HG03196 (cell line): ENCODE measurements around the gene DCAF15.
A peak's percentile ranks its signal among the peaks of the same experiment; 100 is the strongest.

Experiments used
- ATAC-seq: cut with Tn5 transposase; IDR thresholded peaks from one replicate; pipeline ENCODE4 v1.9.1; 2021; ENCODE audit not compliant: unreplicated experiment

Gene DCAF15

DNA sequence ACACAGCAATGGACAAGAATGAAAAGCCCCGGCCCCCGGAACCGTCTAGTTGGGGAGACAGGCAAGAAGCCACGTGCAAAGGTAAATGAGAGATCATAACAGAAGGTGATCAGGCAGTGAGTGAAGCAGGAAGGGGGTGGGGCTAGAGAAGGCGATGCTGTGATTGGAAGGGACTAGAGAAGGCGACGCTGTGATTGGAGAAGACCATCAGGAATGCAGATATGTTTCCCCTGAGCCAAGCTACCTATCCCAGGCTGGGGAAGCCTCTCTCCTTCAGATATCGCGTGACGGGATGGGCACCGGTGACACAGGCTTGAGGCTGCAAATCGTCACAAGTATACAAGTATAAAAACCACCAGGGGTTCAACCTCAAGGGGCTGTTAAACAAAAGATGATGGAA lies 21.8 kb downstream of the DCAF15 start:
- ATAC-seq: no peak

DNA sequence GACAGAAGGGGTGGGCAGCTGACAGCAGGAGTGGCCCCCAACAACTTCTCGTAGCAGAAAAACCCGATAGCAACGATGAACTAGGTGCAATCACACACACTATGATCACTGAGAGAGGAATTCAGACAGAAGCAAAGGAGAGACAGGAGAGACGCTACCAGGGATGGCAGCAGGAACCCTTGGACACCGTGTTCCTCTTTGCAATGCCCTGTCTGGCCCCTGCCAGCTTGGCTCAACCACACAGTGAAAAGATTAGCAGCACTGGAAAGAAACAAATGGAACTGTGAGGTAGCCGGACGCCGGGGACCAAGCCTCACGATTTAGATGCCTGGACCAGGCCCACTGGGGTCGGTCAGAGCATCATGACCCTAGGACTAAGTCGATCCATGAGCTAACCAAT lies 23.6 kb downstream of the DCAF15 start:
- no peak for ATAC-seq

DNA sequence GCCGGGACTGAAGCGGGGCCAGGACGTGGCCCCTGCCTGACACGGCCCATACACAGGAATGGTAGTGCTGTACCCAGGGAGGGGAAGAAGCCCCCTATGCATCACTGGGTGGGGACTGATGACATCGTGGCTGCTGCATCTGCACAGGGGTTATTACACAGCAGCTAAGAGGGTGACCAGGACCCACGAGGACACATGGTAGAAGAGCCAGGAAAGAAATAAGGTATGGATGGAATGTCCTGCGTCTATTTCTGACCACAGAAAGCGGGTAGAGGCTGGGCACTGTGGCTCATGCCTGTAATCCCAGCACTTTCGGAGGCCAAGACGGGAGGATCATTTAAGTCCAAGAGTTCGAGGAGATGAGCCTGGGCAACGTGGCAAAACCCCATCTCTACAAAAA lies 24.1 kb downstream of the DCAF15 start:
- ATAC-seq: no peak

DNA sequence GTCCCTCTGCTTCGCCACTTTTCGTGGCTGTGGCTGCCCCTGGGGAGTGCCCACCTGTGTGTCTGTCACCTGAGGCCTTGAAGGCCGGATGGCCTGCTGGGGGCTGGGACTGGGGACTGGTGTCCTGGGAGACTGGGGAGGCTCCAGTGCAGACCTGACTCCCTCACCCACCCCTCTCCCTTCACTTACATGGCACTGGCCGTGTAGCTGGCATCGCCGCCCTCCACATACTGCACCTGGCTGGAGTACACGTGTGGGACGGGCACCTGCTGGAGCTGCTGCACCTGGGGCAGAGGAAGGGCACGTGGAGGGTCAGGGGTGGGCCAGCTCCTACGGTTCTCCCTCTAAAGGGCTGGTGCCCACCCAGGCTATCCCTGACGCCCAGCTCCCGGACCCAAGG lies 25.5 kb downstream of the DCAF15 start:
- no peak for ATAC-seq

DNA sequence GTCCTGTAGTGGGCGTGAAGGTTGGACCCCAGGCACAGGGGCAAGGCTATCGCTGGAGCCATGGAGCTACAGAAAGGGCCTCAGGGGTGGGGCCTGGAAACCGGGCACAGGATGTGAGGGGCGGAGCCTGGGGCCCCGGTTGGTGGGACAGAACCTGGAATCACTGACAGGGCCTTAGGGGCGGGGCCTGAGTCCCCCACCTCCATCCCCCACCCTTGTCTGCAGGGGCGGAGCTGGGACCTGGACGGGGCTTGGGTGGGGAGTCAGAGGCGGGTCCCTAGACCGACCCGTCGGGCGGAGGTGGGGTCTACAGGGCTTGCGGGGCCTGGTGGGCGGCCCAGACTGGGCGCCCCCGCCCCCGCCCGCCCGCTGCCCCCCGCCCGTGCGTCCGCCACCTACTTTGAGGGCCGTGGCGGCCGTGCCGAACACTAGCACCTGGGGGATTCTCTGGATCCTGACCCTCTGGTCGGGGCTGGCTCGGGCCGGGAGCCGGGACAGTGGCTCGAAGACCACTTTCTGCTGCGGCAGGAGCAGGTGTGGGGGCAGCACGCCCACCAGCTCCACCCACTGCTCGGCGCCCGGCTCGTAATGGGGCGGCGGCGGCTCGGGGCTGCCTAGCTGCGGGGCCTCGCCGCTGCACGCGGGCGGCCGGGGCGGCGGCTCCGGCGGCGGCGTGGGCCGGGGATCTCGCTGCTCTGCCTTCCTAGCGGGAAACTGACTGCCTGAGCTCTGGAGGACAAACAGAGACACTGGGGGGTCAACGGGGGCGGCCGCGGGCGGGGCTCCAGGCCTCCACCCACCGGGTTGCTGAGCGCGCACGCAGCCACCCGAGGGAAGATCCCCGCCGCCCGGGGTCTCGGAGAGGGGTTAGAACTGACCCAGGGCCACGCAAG lies 26.3 kb downstream of the DCAF15 start:
- no peak for ATAC-seq

DNA sequence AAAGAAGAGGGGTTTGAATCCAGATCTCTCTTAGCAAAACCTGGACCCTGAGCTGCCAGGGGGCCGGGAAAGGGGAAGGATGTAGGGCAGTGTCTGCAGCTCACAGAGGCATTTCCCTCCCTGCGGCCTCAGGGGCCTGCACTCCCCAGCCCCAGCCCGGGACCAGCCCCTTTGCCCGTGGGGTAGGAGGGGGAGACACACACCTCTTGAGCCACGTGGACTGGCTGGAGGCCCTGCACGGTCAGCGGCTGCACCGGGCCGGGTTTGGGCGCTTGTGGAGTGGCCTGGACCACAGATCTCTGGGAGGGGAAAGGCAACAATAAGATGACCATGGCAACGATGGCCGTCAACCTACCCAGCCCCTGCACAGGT lies 26.9 kb downstream of the DCAF15 start:
- ATAC-seq: no peak

DNA sequence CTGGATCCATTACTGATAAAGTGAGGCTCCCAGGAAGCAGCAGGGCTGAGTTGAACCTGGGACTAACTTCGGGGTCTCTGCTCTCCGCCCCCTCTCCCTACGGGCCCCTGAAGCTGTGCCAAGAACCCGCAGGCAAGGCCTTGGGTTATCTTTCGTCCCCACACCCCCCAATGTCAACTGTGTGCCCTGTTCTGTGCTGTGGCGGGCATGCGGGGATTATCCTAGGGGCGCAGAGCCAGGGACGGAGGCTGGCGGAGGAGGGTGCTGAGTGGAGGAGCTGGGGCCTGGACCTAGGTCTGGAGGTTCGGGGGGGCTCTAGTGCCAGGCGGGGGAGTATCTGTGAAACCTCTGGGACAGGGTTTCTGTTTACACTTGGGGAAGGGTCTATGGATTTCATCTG lies 27.4 kb downstream of the DCAF15 start:
- no peak for ATAC-seq

DNA sequence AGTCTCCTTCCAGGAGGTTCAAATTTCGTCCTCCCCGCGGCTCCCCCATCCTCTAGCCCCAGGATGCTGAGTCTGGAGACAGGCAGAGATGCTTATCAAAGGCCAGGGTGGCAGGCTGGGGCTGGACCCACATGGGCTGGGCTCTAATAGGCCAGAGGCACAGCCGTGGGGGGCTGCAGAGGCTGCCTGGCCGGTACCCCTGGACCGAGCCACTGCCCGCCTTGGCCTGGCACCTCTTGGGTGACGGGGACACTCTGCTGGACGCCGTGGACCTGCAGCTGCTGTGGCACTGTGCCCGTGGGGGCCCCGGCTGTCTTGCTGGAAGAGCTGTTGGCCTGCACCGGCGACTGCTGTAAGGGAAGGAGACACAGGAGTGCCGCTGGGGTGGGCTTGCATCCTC lies 28.0 kb downstream of the DCAF15 start:
- no peak for ATAC-seq

DNA sequence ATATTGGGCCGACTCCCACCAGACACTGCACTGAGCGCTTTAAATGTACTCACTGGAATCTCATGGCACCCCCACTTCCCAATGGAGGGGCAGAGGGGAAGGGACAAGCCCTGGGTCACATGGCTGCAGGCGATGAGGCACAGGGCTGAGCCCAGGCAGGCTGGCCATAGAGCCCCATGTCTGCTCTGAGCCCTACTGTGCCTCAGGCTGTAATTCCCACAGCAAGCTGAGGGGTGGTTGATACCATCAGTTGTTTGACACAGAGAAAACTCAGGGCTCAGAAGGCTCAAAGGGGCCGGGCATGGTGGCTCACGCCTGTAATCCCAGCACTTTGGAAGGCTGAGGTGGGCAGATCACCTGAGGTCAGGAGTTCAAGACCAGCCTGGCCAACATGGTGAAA lies 28.7 kb downstream of the DCAF15 start:
- ATAC-seq: no peak

DNA sequence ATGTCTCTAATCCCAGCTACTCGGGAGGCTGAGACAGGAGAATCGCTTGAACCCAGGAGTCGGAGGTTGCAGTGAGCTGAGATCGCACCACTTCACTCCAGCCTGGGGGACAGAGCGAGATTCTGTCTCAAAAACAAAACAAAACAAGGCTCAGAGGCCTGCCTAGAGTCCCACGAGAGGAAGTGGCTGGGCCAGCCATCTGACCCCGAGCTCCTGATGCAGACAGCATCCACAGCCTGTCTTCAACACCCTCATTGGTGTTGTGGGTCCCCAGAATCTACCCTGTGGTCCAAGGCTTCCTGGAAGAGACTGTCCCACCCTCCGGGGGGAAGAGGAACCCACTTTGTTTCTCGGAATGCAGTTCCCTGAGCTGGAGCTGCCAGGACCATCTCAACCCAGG lies 29.2 kb downstream of the DCAF15 start:
- no peak for ATAC-seq

DNA sequence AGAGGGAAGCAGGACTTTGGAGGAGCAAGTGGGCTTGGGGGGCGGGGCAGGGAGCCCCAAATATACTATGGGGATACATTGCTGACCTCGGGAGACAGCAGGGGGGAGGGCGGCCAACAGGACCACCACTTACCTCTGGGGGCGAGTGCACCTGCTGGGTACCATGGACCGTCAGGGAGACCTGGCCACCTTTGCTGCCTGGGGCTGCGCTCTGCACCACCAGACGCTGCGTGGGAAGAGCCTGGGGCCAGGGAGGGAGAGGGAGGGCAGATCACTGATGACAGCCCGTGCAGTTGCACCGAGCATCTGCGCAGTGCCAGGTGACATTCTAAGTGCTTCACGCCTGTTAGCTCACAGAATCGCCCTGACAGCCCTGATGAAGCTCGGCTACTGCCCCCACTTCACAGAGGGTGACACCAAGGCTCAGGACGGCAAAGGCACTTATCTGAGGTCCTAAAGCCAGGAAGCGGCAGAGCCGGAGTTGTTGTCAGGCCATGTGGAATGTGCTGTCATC lies 29.7 kb downstream of the DCAF15 start:
- no peak for ATAC-seq

DNA sequence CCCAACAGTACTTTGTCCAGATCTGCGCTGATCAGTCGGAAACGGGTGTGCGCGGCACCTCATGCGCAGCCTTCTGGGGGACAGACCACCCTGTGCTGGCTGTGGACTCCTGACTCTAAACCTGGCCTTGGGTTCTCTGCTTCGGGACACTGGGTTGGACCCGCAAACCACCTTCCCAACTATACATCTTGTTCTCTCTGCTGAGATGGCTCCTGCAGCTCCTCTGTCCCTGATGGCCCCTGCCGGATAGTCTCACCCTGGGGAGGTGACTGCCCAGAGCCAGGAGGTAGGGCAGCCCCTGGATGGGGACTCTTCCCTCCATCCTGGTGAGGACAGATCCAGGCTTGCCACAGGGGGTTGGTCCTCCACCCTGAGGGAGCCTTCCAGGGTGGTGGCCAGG lies 30.5 kb downstream of the DCAF15 start:
- no peak for ATAC-seq

DNA sequence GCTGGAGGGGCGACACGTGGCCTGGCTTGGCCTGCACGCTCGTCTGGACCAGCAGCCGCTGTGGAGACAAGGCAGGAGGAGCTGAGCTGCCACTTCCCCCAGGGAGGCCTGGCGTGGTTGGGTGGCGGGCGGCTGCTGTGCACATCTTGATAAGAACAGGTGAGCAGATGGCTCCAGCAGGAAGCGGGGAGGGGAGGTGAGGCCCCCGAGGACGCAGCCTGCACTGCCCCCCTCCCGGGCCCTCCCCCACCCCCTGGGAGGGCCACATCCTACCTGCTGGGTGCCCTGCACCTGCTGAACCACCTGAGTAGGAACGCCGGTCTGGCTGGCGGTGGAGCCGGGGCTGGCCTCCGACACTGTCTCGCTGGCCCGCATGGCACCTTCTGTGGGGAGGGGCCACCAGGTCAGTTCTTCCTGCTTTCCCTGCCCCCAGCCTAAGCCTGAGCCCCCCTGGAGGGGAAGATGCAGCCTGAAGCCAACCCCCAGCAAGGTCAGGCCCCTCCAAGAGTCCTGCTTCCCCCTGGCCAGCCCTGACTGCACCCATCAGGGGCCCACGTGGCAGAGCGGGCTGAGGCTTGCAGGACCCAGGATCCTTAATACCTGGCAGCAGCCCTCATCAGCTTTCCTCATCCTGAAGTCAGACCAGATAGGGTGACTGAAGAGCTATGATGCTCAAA lies 31.0 kb downstream of the DCAF15 start:
- ATAC-seq: no peak

DNA sequence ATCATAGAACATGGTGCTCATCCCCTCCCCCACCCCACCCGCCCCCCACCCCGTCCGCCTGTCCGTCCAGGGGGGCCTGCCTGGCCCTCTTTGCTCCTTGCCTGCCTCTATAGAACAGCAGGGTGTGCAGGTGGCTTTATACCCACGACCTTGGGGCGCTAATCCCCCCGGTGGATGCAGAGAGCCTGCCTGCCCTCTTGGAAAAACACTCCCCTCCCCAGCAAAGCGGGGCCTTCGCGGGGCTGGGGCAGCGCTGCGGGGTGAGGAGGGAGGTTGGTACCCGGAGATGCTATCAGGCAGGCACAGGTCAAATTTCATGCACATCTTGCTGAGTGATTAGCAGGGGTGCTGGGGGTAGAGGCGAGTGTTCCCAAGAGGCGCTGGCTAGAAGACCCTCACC lies 31.9 kb downstream of the DCAF15 start:
- no peak for ATAC-seq

DNA sequence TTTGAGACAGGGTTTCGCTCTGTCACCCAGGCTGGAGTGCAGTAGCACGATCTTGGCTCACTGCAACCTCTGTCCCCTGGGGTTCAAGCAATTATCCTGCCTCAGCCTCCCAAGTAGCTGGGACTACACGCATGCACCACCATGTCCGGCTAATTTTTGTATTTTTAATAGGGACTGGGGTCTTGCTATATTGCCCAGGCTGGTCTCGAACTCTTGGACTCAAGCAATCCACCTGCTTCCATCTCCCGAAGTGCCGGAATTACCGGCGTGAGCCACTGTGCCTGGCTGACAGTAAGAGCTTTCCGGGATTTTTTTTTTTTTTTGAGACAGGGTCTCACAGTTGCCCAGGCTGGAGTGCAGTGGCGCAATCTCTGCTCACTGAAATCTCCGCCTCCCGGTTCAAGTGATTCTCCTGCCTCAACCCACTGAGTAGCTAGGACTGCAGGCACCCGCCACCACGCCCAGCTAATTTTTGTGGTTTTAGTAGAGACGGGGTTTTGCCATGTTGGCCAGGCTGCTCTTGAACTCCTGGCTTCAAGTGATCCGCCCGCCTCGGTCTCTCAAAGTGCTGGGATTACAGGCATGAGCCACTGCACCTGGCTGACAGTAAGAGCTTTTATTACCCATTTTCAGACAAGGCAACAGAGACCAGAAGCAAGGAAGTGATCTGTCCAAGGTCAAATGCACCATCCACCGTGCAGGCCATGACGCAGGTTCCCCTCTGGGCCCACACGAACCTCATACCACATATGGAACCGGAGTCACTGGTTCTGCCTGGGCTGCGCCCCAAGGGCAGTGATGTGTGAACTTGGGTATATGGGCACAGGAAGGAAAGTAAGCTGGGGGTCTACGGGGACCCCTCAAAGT lies 32.8 kb downstream of the DCAF15 start:
- ATAC-seq: no peak

DNA sequence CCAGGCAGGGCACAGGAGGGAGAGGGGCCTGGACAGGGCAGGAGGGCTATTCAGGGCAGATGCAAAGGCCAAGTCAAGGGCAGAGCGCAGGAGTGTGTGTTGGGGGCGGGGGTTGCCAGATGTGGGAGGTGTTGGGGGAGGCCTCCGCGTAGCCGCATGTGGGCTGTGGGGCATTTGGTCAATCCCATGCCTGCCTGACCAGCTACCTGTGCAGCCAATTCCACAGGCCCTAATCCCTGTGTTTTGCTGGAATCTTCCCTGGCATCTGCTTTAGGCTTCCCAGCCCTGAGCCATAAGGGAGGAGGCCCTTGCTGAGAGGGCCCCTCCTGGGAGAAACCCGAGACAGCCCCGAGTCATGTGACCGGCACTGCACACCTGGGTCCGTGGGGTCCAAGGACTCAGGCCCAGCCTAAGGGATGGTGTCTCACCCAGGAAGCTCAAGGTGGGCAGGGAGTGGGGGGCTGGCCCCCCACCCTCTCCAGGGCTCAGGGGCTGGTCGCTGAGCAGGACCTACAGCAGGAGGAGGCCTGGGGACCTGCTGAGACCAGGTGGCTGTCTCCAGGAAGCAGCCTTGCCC lies 33.5 kb downstream of the DCAF15 start:
- peak; percentile 10 for ATAC-seq

DNA sequence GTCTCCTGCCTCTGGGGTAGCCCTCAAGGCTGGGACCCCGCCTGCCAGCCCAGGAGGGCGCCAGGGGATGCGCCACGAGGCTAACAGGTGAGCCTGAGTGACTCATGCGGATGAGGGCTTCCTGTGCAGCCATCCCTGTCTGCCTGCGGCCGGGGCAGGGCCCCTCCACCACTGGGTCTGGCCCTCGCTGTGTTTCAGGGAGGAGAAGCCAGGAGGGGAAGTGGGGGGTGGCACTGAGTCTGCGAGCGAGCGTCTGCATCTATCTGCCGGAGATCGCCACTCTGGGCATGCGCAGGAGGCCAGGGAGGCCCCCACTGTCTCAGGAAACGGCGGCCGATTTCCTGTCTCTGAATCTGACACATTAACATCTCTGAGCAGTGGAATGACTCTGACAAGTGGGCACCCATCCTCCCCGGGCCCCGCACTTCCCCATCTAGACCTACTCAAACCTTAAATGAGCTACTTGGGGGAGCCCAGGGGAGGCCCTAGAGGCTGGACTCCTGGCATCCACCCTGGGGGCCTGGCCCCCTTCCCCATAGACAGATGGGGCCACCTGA lies 34.1 kb downstream of the DCAF15 start:
- peak; percentile 74 for ATAC-seq

DNA sequence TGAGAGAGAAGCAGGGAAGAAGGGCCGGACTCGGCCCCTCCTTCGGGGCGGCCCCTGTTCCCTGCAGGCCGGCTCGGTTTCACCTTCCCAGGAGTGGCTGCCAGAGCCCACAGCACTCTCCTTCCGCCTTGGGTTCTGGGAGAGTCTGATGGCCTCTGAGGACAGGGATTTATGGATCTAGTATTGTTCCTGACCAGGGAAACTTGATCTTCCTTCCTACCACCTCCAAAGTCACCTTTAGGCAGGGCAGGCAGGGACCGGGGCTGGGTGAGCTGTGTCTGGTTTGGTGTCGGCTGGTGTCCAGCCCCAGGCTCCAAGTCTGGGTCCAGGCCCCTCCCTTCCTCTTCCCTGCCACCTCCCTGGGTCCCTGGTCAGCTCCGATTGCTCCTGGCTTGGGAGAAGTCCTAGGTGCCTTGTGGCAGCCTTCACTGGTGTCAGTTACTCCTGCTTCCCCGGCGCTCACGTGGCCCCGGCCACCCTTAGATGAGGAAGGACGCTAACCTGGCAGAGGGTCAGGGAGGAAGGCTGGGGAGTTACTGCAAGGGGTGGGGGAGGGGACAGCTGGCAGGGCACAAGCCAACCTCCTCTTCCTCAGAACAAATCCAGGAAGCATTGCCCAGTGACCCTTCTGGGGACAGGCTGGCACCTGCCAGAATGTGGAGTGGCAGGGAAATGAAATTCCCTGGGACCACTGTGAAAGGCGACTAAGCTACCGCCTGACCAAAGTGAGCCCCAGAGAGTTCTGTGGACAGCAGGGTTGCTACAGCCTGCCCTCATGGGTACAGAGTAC lies 35.0 kb downstream of the DCAF15 start:
- no peak for ATAC-seq

DNA sequence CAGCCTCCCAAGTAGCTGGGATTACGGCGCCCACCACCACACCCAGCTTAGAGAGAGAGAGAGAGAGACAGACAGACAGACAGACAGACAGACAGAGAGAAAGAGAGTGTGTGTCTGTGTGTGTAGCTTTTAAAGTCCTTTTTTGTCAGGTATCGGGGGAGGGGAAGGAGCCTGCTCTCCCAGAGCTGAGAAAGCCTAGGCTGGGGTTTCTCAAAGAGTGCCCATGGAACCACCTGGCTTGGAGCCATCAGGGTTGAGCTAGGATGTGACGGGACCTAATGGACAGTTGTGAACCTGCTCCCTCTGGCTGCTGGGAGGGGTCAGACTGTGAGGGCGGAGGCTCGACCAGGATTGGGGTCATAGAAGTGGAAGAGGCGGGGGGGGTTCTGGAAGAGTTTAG lies 37.2 kb downstream of the DCAF15 start:
- ATAC-seq: no peak

DNA sequence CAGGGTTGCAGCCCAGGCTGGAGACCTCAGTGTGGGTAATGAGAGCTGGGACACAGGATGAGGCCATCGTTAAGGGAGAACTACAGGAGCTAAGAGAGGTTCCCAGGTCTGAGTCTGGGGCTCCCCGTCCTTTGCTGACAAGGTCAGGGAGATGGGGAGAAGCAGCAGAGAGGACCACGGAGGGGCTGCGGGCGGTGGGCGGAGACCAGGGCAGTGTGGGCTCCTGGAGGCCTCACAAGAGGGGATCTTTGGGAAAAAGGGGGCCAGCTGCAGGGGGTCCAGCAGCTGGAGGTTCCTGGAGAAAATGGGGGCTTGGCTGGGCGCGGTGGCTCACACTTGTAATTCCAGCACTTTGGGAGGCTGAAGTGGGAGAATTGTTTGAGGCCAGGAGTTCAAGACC lies 37.8 kb downstream of the DCAF15 start:
- ATAC-seq: no peak
